Limb (tissue), 2 donors: ENCODE data around the gene EMILIN2.

ENCODE experiments used
- DNase-seq, 2 donors: peaks; one replicate each; pipeline ENCODE4 v3.0.0-alpha.2; 2016; ENCODE audit errors: extremely low spot score in 2 of 2

EMILIN2 gene

DNA sequence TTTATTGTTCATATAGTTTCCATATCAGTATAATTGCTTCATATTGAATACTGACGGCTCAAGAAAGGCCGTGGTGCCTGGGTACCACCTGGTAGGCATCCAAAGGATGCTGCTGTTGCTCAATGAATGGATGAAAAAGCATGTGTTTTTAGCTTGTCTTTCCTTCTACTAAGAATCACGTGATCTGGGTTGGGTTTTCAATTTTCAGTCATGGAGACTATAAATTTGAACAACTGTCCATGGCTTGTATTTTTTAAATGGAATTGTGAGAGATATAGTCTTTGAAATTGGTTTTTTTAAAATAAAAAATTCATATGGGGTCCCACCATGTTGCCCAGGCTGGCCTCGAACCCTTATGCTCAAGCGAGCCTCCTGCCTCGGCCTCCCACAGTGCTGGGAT lies 25.3 kb downstream of the EMILIN2 start:
- no peak for DNase-seq

- no peak for DNase-seq
Measured at GRCh38 chr18:2874765-2875164, 28.0 kb downstream of the EMILIN2 start.

DNA sequence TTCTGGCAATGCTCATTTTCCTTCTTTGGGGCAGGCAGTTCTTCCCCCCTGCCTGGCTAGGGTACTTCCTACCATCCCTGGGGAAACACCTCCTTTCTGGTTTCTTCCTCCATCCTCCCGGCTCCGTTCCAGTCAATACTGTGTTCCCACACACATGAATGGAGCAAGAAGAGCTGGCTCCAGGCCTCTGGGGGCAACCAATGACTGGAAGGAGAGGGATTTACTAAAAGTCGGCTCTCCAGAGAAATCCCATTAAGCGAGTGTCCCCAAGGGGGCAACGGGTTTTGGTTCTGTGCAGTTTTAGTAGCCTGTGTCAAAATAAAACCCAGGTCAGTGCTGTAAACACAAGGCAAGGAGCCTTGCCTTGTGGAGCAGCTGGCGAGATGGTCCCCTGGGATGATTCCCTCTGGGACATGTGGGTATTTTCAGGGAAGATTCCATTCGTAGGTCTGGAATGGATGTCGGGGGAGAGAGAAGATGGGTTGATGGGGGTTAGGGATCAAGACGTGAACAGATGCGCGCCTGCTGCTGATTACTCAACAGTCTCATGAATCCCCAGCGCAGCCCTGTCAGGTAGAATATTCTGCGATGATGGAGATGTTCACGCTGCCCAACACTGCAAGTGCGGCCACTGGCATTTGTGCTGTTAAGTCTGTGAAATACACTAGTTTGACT lies 32.0 kb downstream of the EMILIN2 start:
- DNase-seq = no peak

- no peak for DNase-seq
Measured at GRCh38 chr18:2879889-2880288, 33.1 kb downstream of the EMILIN2 start.

GRCh38 chr18:2880473-2880872 lies 33.7 kb downstream of the EMILIN2 start:
- DNase-seq = no peak

GRCh38 chr18:2881088-2881839 lies 34.5 kb downstream of the EMILIN2 start:
- peak; percentile 65 for DNase-seq

- DNase-seq = no peak
Measured at GRCh38 chr18:2881840-2882195, 35.0 kb downstream of the EMILIN2 start.

DNA sequence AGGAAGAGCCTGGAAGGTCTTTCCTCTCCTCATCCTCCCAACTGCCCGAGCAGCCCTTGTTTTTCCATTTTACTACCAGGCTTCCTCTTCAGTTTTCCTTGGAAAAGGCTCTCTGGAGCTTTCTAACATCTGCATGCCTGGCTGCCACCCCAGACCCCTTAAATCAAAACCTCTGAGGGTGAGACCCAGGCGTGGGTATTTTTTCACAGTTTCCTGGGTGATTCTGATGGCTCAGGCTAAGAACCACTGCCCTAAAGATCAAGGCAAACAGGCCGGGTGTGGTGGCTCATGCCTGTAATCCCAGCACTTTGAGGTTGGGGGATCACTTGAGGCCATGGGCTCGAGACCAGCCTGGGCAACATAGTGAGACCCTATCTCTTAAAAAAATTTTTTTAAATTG lies 35.4 kb downstream of the EMILIN2 start:
- no peak for DNase-seq

DNA sequence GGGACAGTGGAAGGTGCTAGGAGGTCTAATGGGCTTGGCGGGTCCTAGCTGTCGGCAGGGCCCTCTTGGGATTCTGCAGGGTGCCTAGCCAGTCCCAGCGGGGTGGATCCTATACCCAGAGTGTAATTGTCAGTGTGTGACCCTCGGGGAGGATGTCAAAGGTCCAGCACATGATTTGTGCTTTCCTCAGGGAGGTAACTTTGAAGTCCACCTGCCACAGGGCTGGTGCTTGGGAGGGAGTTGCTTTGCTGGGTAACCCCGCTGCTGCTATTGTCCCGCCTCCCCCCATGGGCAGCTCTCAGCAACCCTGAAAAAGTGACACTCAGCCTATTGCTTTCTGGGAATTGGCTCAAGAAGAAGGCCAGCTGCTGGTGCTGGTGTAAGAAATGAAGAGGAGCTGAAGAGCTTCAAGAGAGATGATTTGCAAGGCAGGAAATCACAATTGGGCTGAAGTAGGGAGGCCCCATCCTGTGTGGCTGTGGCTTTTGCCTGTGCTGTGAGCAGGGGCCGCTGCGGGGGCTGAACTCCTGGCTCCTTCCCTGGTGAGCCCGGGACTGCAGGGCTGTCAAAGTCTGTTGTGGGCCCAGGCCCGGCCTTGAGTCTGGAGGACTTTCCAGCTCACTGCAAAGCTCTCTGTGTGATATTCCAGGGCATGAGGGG lies 36.4 kb downstream of the EMILIN2 start:
- DNase-seq = no peak

GRCh38 chr18:2884706-2885285 lies 38.0 kb downstream of the EMILIN2 start:
- DNase-seq = no peak

GRCh38 chr18:2887470-2887869 lies 40.7 kb downstream of the EMILIN2 start:
- DNase-seq = no peak

GRCh38 chr18:2889761-2890192 lies 43.0 kb downstream of the EMILIN2 start:
- DNase-seq = no peak

DNA sequence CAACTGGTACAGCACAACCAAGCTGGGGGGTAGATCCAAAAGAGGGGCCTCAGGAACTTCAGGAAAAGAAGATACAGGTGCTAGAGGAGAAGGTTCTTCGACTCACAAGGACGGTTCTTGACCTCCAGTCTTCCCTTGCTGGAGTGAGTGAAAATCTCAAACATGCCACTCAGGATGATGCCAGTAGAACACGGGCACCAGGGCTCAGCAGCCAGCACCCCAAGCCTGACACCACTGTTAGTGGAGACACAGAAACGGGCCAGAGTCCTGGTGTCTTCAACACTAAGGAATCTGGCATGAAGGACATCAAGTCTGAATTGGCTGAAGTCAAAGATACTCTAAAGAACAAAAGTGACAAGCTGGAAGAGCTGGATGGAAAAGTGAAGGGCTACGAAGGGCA lies 43.8 kb downstream of the EMILIN2 start:
- no peak for DNase-seq

GRCh38 chr18:2891526-2892431 lies 45.0 kb downstream of the EMILIN2 start:
- DNase-seq = no peak

DNA sequence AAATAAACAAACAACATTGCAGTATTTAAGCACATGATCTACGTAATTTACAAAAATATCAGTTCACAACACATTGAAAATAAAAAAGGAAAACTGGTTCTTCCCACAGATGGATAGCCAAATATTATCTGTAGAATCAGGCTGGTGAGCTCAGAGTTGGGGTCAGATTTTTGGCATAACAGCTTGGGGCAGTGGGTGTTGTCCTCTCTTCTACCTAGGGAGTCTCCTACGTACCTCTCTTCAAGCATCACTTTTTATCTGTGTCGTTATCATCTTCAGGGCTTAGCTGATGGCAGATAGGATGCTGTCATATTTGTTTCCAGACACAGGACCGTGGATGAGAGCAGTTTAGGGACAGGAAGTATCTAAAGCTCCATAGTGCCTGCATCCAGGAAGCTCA lies 46.2 kb downstream of the EMILIN2 start:
- DNase-seq = no peak

DNA sequence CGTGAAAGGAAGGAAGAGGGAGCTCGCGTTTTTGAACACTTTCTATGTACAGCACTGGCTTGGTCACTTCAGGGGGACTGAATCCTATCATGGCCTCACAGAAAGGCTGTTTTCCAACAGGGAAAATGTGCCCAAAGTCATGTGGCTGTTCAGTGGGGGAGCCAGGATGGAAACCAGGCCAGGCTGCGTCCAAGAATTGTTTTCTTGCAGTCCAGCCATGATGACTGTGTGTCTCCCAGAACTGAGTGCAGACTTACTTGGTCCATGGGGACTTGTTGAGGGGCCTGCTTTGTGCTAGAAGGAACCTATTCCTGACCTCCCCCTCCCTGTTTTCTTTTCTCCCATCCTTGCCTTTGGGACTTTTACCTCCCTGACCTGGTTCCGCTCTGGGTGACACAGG lies 46.9 kb downstream of the EMILIN2 start:
- DNase-seq = no peak

- peak in 1 of 2 donors; percentile 1 for DNase-seq
Measured at GRCh38 chr18:2894131-2894840, 47.5 kb downstream of the EMILIN2 start.

DNA sequence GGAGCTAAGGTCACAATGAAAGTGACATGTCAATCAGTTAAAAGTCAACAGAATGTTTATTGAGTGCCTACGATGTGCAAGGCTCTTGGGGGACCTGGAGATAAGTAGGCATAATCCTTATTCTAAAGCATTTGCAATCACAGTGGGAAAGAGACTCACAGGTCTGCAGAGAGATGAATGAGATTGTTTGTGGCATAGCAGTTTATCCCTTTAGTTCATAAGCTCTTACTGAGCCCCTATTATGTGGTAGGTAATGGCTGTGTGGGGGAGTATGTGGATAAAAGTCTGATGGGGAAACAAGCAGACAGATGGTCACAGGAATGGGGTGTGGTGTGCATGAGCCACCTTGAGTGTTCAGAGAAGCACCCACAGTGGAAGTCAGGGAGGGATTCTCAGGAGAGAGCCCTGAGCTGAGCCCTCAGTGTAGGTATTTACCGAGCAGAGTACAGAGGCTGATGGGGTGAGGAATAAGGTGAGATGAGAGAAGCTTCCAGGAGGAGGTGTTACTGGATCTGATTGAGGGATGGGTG lies 48.1 kb downstream of the EMILIN2 start:
- DNase-seq = peak in 1 of 2 donors; percentile 7

DNA sequence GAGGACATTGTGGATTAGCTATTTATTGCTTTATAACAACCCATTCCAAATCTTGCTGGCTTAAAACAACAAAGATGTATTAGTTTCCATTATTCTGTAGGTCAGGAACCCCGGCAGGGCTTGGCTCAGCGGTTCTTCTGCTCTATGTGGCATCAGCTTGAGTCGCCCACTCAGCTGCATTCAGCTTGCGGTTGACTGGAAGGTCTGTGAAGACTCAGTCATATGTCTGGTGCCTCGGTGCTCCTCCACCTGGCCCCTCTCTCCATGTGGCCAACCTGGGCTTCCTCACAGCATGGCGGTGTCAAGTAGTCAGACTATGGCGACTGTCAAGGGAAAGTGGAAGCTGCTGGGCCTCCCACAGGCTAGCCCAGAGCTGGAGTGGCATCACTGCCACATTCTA lies 48.6 kb downstream of the EMILIN2 start:
- DNase-seq = peak in 1 of 2 donors; percentile 12

DNA sequence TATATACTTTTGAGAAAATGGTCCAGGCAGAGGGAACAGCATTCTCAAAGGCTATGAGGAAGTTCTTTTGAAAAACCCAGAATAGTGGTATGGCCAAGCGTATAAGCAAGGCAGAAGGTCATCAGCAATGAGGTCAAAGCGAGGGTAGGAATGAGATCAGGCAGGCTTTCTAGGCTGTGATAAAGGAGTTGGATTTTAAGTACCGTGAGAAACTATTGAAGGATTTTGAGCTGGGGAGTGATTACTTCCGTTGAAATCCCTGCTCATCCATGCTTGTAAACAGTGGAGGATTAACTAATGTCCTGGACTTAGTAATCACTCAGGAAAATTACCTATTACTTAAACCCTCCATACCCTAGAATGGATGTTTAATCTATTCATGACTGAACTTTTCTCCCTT lies 50.2 kb downstream of the EMILIN2 start:
- DNase-seq = no peak
